Fibroblast of upper back skin (primary cell): ENCODE measurements around the gene KLHL33.
"Not testable (repeated sequence)": the region's sequence is repeated elsewhere in the genome, so short reads cannot be mapped to it uniquely, and the experiment has no call there.

Experiments used
- DNase-seq: peaks from one replicate; pipeline ENCODE4 v3.0.0-alpha.2; 2013

KLHL33 gene

DNA sequence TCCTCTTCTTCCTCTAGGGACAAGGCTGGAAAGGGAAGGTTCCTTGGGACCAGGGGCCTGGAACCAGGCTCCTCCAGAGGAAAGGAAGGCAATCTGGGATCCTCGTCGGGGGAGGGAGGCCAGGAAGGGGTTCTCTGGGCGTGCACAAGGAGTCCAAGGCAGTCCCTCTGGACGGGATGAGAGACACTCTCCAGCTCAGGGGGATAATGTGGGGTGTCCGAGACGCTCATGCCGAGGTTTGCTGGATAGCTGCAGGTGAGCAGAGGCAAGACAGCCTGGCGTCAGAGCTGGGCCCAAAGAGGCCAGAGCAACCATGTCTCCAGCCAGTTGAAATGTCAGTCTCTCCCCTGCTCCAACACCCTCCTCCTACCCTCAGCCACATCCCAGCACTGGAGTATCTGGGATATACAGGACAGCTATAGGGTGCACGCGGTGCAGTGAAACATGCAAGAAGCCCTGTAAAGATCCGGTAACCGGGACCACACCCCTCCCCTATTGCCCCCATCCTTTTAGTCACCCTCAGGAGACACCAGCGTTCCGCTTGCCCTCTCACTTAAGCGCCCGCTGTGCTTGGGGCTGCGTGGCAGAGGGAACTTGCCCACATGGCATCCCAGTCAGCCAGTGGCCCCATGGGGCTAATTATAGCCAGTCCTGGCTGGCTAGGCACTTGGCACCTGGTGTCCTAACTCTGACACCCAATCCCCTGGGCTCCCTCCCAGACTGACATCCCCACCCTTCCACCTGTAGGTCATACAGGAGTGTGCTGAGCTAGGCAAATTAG is at the start of gene KLHL33:
TSS of gene KLHL33 (minus strand) at position 585 of the 781 bp plus-strand sequence. CDS start at position 230, 355 bp downstream.
- no peak for DNase-seq

GRCh38 chr14:20482382-20482781 is 46.4 kb upstream of the KLHL33 start:
- no peak for DNase-seq

DNA sequence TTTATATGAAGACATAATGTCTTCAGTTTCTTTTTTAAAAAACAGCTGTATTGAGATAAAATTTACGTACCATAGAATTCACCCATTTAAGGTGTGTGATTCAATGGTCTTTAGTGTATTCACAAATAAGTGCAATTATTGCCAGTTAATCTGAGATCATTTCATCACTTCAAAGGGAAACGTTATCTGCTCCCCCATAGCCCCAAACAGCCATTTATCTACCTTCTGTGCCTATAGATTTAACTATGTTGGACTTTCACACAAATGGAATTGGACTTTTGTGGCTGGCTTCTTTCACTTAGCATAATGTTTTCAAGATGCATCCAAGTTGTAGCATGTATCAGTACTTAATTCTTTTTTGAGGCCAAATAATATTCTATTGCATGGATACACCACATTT is 42.9 kb upstream of the KLHL33 start:
- DNase-seq, result no peak

DNA sequence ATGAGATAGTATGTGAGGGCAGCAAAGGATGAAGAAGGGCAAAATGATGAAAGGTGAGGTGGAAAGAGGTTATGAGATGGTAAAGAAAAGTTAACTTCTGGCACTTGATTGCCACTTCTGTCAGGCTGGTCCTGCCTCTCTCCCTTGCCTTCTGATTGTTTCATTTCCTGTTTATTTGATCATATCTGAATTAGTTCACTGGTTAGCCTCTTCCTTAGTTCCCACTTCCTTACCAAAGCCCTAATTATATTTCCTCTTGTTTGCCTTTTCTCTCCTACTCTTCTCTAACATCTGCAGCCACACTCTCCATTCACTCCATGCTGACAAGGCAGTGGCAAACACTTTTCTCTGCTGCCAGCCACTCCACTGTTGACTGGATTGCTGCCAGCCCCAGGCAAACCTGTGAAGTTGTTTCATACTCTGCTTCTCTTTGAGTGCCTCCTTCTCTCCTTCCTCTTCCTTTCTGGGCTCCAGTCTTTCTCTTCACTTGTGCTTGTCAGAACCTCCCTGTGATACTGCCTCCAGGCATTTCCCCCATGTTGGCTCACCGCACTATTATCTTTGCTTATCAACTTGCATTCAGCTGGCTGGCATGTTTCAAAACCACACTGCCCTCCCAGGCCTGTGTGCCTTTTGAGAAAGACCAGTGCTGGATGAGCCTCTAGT is 41.4 kb upstream of the KLHL33 start:
- DNase-seq, result no peak

- no peak for DNase-seq
Measured at GRCh38 chr14:20476776-20477175, 40.8 kb upstream of the KLHL33 start.

GRCh38 chr14:20472536-20473169 is 36.7 kb upstream of the KLHL33 start:
- no peak for DNase-seq

GRCh38 chr14:20470603-20470901 is 34.6 kb upstream of the KLHL33 start:
- no peak for DNase-seq

DNA sequence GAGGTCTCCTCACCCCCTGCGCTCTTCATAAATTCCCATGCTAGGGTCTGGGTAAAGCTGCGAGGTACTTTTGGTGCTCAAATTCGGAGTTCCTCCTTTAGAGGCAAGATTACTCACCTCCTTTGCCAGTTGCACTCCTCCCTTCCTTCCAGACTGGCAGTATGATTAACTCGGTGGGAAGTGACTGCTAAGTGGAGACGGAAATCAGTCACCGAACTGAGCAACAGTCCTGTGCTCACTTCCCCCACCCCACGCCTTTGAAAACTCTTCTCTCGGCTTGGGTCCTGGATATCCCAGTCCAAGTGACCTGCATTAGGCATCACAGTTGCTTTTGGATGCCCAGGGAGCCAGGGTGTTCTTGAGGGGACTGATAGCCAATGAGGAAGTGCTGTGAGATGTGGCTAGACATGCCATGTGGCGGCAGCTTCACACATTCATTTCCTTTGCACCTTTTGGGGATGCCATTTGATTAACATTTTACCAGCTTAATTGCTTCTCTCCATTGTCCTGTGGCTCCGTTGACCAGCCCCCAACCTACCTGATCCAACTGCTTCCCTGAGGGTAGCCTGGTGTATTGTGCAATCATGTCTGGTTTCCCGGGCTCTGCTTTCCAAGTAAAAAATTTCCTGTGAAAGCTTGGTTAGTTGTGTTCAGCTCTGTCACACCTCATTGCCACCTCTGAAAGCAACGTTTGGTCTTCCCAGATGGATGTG is 34.1 kb upstream of the KLHL33 start:
- peak; percentile 52 for DNase-seq

GRCh38 chr14:20469242-20469889 is 33.4 kb upstream of the KLHL33 start, which contains the start of gene PNP:
Gene PNP (plus strand): TSS chr14:20469406. CDS start chr14:20469525, 119 bp downstream.
- peak; percentile 86 for DNase-seq

DNA sequence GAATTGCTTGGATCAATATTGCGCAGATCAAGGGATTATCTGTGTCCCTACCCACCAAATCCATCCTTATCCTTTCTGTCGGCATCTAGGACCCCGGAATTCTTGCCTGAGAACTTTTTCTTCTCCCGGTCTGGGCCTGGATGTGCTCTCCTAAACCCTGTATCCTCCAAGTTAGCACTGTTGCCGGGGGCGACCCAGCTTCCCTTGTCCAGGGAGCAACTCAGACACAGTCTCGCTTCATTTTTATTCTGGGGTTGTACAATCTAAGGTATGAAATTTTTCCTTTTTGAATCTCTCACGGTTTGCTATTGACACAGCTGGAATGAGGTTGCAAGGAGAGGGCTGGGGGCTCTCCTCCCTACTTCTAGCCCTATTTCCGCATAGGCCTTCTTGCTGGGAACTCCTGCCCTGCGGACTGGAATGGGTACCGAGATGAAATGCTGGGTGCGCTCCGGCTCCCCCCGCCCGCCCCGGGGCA is 32.8 kb upstream of the KLHL33 start:
- no peak for DNase-seq

DNA sequence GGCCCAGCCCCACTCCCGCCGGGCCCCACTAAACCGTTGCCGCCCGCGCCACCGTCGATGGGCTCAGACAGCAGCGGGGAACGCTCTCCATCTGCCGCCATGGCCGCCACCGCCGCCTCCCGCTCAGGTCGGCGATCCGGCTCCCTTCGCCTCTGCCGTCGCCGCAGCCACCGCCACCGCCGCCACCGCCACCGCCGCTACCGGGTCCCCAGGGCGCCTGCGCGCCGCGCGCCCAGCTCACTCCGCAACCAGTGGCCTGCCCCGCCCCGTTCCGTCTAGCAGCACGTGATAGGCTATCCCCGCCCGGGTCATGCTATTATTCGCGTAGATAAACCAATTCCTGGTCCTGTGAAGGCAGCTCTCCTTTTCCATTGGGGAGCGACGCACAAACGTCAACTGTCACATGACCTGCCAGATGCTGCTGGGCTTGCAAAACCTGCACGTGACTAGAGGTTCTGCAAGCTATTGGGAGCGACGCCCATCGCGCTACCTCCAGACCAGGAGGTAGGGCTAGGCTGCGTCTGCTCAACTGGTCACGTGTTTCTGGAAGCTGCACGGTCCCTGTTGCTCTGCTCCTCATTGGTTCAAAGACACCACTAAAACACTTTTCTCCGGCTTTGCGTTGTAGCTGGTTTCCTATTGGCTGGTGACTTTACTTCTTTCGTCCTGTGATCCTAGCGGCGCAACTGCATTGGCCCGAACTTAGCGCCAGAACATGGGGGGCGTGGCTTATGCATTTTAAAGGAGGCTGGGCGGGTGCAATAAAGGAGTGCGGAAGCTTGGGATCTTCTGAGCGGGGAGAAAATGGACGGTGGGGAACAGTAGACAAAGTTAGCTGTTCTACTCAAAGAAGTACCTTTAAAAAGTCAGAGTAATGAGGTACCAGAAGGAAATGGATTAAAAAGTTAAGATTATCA is 25.5 kb upstream of the KLHL33 start, which contains the start of gene PIP4P1:
TSS of gene PIP4P1 (minus strand) at position 210 of the 917 bp plus-strand sequence. CDS start at position 101, 109 bp downstream.
- DNase-seq, result peak; percentile 100

DNA sequence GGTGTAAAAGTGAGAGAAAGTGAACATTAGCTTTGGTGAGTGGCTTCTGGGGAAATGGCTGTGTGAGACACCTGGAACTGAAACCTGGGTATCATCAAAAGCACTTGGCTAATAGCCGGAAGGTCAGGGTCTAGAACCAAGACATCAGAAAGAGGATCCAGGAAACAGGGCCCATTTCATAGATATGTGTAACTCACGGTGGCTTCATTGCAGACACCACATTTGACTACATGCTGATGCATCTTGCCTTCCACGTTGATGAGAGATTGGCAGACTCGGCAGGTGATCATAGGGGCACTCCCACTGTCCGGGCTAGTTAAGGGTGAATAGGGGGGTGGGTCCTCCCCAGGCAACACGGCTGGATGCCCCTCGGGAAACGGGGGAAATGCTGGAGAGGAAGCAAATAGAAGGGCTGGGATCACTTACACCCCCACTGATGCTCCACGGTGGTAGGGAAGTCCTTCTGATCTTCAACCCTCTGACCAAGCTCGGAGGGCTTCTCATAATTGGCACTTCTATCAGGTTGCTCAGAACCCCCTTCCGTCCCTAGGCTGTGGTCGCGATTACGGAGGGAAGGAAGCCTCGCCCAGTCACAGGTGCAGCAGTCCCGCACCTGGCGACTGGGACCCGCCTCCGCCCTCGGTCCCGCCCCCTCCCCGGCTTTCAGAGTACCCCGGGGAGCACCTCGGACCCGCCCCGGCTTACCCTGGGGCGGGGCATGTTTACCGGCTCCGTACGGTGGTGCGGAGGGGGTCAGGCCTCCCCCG is 24.7 kb upstream of the KLHL33 start:
- DNase-seq, result no peak

- DNase-seq, result no peak
Measured at GRCh38 chr14:20458031-20458789, 22.2 kb upstream of the KLHL33 start.

GRCh38 chr14:20456971-20457370 is 21.0 kb upstream of the KLHL33 start:
- DNase-seq, result no peak

DNA sequence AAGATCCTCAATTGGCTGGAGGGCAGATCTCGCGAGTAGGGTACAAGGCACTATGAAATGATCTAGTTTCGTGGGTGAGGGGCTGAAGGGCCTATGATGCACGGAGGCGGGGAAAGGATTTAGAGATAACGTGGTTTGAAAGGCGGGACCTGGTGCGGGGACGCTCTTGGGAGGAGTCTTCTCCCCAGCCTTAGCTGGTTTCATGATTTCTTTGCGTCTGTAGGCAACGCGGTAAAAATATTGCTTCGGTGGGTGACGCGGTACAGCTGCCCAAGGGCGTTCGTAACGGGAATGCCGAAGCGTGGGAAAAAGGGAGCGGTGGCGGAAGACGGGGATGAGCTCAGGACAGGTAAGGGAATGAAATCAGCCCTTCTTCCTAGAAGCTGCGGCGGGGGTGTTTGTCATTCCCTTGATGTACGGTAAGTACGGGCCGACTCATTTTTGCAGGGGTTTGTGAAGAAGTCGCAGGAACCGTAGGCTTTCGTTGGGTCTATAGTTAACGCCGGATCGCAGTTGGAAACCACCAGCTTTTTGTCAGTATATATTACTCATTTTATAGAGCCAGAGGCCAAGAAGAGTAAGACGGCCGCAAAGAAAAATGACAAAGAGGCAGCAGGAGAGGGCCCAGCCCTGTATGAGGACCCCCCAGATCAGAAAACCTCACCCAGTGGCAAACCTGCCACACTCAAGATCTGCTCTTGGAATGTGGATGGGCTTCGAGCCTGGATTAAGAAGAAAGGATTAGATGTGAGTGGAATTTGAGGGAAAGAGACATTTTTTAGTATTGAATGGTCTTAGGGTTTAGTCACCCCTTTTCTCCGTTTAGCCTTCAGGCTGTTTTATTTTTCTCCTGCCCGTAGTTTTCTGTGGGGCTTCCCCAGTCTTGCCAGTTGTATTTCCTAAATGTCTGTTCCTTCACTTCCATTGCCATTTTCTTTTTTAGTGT is 19.7 kb upstream of the KLHL33 start:
- peak; percentile 33 for DNase-seq

- peak; percentile 99 for DNase-seq
Measured at GRCh38 chr14:20454516-20455354, 18.8 kb upstream of the KLHL33 start, which contains the start of the genes APEX1 and OSGEP. Gene APEX1 (plus strand): TSS chr14:20455226. CDS start chr14:20455646, 420 bp downstream. Gene OSGEP (minus strand): TSS chr14:20454812. CDS start chr14:20454683, 129 bp downstream.

DNA sequence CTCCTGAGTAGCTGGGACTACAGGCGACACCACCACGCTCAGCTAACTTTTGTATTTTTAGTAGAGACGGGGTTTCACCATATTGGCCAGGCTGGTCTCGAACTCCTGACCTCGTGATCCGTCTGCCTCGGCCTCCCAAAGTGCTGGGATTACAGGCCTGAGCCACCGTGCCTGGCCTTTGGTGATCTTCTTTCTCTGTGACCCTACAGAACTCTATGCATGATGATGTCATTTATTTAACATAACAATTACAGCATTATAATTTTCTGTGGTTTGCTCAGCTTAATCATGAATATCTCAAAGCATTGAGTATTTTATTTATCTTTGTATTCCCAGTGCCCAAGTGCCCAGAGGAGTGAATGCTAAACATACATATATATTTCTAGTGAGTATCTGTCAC is 16.9 kb upstream of the KLHL33 start:
- DNase-seq, result not testable (repeated sequence)
